Loucy (cell line): ENCODE results near the gene IGFBP4.

Experiments used
- CTCF ChIP-seq: fragments of 200-600 bp; sonication (generic); conservative IDR thresholded peaks from 2 replicates; pipeline ENCODE4 v1.5.1; 2014; ENCODE audit warnings: mild to moderate bottlenecking, antibody characterized with exemption, low read length
- EZH2phosphoT487 ChIP-seq: fragments of 200-600 bp; IDR thresholded peaks from 2 replicates; pipeline ENCODE4 v1.6.1; 2018; ENCODE audit warnings: antibody characterized with exemption, mild to moderate bottlenecking, moderate library complexity, borderline replicate concordance

- TF ChIP-seq CTCF, result no peak
- no peak for TF ChIP-seq EZH2phosphoT487
Observed at GRCh38 chr17:40482722-40483121, 39.5 kb downstream of the IGFBP4 start.
